ENCODE data around the gene C22orf23. TPM values are rescaled to one million over a fixed set of nuclear protein-coding genes. Genes with fewer than 3 reads are reported as not detected.

The C22orf23 gene
- total RNA-seq, 1 experiment from 2014 or later: 1.0 TPM

- no peaks in the 10 kb centered on the region for H3K9me3 ChIP-seq (ENCODE audit: insufficient read depth, low read depth)
- H3K4me3 ChIP-seq: no peak overlapping the region
- intact Hi-C loops (cut with micrococcal nuclease; ENCODE audit: unreplicated experiment): no loop called here
- POLR2A ChIA-PET (ENCODE audit: unreplicated experiment): interaction anchor here (0.6 kb wide), 1 partner anchor 75 kb away, joined by 3 read pairs; the partner anchor contains the start of gene PICK1
- H3K9me2 ChIP-seq (ENCODE audit: insufficient read depth): no peaks in the 10 kb centered on the region
- H2AFZ ChIP-seq: no peak overlapping the region
- no peaks in the 10 kb centered on the region for H3F3A ChIP-seq (ENCODE audit: insufficient read depth, low read depth)
- H3K27me3 ChIP-seq (ENCODE audit: insufficient read depth, low read depth): no peaks in the 10 kb centered on the region
- no peaks in the 10 kb centered on the region for H3K36me3 ChIP-seq (ENCODE audit: low read depth)
- no peaks in the 10 kb centered on the region for H4K20me1 ChIP-seq (ENCODE audit: insufficient read depth)
- no peaks in the 10 kb centered on the region for H3K4me1 ChIP-seq (replicated peaks; ENCODE audit: insufficient read depth)
- H3K4me2 ChIP-seq: no peak overlapping the region
- TF ChIP-seq CTCF (conservative IDR thresholded peaks at IDR 0.05) (no peak), EZH2 (IDR thresholded peaks at IDR 0.05; ENCODE audit: low read depth) (no peak)
- CTCF ChIA-PET: no interaction called here
- H3K79me2 ChIP-seq (ENCODE audit: low read depth): no peaks in the 10 kb centered on the region
- DNase-seq: no peak
- H3K27ac ChIP-seq: no peak overlapping the region
- BruUV-seq (replicated peaks): no TSS peak
Measured at GRCh38 chr22:37982151-37982785, 28.9 kb upstream of the C22orf23 start.

- peaks cover under 1% of the 10 kb centered on the region; the same call in 1 of the 2 replicates for H3F3A ChIP-seq (ENCODE audit: insufficient read depth, low read depth)
Measured at GRCh38 chr22:37981282-37982011, 28.0 kb upstream of the C22orf23 start.

GRCh38 chr22:37979782-37980181, 26.4 kb upstream of the C22orf23 start:
- H3K79me2 ChIP-seq (ENCODE audit: low read depth): no peaks in the 10 kb centered on the region
- peaks cover 4% of the 10 kb centered on the region; the same call in 1 of the 2 replicates for H3F3A ChIP-seq (ENCODE audit: insufficient read depth, low read depth)
- H3K27ac ChIP-seq: no peak overlapping the region
- POLR2A ChIA-PET (ENCODE audit: unreplicated experiment): no interaction called here
- no peak overlapping the region for H2AFZ ChIP-seq
- BruUV-seq (replicated peaks): no TSS peak
- CTCF ChIA-PET: interaction anchor here (0.9 kb wide), 1 partner anchor 10 kb away, joined by 4 read pairs; no protein-coding TSS in a partner anchor
- H3K27me3 ChIP-seq (ENCODE audit: insufficient read depth, low read depth): no peaks in the 10 kb centered on the region
- no peak overlapping the region for H3K4me3 ChIP-seq
- no peaks in the 10 kb centered on the region for H4K20me1 ChIP-seq (ENCODE audit: insufficient read depth)
- no peaks in the 10 kb centered on the region for H3K9me3 ChIP-seq (ENCODE audit: insufficient read depth, low read depth)
- TF ChIP-seq CTCF (conservative IDR thresholded peaks at IDR 0.05) (no peak), EZH2 (IDR thresholded peaks at IDR 0.05; ENCODE audit: low read depth) (no peak)
- no peak overlapping the region for H3K4me2 ChIP-seq
- no peak for DNase-seq
- intact Hi-C loops (cut with micrococcal nuclease; ENCODE audit: unreplicated experiment): no loop called here
- no peaks in the 10 kb centered on the region for H3K36me3 ChIP-seq (ENCODE audit: low read depth)
- no peaks in the 10 kb centered on the region for H3K4me1 ChIP-seq (replicated peaks; ENCODE audit: insufficient read depth)
- no peaks in the 10 kb centered on the region for H3K9me2 ChIP-seq (ENCODE audit: insufficient read depth)

More at GRCh38 chr22:37981282-37982011, 28.0 kb upstream of the C22orf23 start:
- H3K79me2 ChIP-seq (ENCODE audit: low read depth): no peaks in the 10 kb centered on the region
- ChIA-PET POLR2A (ENCODE audit: unreplicated experiment) (interaction anchor here (0.6 kb wide), 1 partner anchor 76 kb away, joined by 3 read pairs; the partner anchor contains the start of gene PICK1), CTCF (no interaction called here)
- H3K4me3 ChIP-seq: no peak overlapping the region
- H2AFZ ChIP-seq: no peak overlapping the region
- H3K27me3 ChIP-seq (ENCODE audit: insufficient read depth, low read depth): no peaks in the 10 kb centered on the region
- no peaks in the 10 kb centered on the region for H3K9me2 ChIP-seq (ENCODE audit: insufficient read depth)
- no peaks in the 10 kb centered on the region for H3K9me3 ChIP-seq (ENCODE audit: insufficient read depth, low read depth)
- H3K4me1 ChIP-seq (replicated peaks; ENCODE audit: insufficient read depth): no peaks in the 10 kb centered on the region
- H3K27ac ChIP-seq: no peak overlapping the region
- H3K4me2 ChIP-seq: no peak overlapping the region
- TF ChIP-seq EZH2 (IDR thresholded peaks at IDR 0.05; ENCODE audit: low read depth) (no peak), CTCF (conservative IDR thresholded peaks at IDR 0.05) (no peak)
- H3K36me3 ChIP-seq (ENCODE audit: low read depth): no peaks in the 10 kb centered on the region
- H4K20me1 ChIP-seq (ENCODE audit: insufficient read depth): no peaks in the 10 kb centered on the region
- intact Hi-C loops (cut with micrococcal nuclease; ENCODE audit: unreplicated experiment): no loop called here
- BruUV-seq (replicated peaks): no TSS peak
- no peak for DNase-seq
